ENCODE results near the gene MLF2.
"Not testable (repeated sequence)": the region's sequence is repeated elsewhere in the genome, so short reads cannot be mapped to it uniquely, and the experiment has no call there.

Gene MLF2

DNA sequence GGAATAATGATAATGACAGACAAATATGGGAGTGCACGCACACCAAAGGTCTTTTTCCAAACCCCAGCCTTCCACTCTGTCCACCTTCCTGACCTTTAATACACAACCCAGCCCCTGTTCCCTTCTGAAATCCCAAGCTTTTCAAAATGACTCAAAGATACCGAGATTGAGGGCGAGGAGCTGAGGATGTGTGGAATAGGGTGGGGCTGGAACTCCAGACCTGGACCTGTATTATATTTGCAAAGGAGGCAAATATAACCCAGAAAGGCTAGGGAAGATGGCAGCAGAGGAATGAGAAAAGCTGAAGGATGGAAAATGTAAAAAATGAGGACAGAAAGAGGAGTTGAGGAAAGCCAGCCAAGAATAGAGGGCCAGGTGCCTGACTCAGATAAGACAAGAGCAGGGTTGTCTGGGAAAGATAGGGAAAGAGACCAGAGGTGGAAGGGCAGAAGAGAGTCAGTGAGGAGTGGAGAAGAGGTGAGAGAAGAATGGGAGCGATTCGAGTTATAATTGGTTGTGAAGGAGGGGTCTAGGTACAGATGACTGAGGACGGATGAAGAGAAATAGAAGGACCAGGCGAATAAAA lies 12.2 kb upstream of the MLF2 start:
- DNase-seq (ENCODE audit: low read depth in 2 of 2), result no peak

- peak; percentile 99 to 100 for DNase-seq (ENCODE audit: low read depth in 2 of 2)
Measured at GRCh38 chr12:6764011-6764828, 11.3 kb upstream of the MLF2 start.

DNA sequence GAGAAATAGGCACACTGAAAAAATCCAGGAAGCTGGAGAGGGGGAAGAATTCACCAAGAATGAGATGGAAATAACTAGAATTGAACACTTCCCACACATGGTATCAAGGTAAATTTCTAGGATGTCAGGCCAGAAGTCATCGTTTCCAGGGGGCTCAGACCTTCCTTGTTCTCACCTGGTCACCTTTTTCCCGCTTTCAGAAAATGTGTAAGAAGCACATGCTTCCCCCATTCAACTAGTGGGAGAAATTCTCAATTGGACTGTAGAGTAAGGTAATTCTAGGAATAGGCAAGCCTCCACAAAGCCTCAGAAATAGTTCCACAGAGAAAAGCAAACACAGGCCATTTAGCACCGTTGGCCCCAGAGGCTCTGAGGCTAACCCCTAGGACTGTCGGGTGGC lies 10.4 kb upstream of the MLF2 start:
- DNase-seq (ENCODE audit: low read depth in 2 of 2), result no peak

GRCh38 chr12:6759741-6760140 lies 6.8 kb upstream of the MLF2 start:
- DNase-seq (ENCODE audit: low read depth in 2 of 2), result no peak

DNA sequence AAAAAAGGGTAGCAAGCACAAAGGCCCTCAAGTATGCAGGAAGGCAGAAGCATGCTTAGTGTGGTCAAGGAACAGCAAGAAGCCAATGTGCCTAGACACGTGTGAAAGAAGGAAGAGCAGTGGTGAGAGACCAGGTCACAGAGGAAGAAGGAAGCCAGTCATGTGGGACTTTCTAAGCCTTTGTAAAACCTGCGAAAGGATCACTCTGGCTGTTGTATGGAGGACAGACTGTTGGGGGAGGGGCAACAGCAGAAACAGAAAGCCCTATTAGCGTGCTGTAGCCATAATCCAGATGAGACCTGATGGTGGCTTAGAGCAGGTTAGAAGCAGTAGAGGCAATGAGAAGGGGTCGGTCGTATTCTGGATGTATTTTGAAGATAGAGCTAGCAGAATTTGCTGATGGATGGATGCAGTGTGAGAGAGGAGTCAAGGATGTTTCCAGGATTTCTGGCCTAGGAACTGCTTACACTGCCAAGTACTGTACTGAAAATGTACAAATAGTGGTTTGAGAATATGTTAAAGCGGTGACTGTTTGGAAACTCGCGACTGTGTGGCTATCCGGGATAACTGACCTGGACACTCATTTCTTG lies 5.7 kb upstream of the MLF2 start:
- DNase-seq (ENCODE audit: low read depth in 2 of 2), result no peak

- no peak for DNase-seq (ENCODE audit: low read depth in 2 of 2)
Measured at GRCh38 chr12:6757028-6757690, 4.2 kb upstream of the MLF2 start.

GRCh38 chr12:6754411-6754810 lies 1.5 kb upstream of the MLF2 start:
- no peak for DNase-seq (ENCODE audit: low read depth in 2 of 2)

GRCh38 chr12:6753772-6754356 lies 923 bp upstream of the MLF2 start:
- DNase-seq (ENCODE audit: low read depth in 2 of 2), result no peak

GRCh38 chr12:6752167-6752920 lies 597 bp downstream of the MLF2 start:
- no peak for DNase-seq (ENCODE audit: low read depth in 2 of 2)

DNA sequence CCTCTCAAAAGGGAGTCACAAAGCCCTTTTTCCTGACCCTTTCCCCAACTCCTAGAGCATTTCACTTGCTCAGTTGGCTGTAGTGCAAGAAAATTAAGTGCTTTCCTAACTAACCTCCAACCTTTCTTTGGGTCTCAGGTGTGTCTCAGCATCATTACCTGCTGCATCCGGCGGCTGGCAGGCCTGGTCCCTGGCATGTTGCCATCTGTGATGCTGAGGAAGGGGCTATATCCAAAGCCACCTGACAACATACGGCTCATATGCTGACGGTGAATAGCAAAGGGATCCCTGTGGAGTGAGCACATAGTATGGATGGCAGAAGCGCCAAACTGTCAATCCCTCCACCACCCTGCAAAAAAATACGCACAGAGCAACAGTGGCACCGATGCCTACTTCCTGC lies 1.2 kb downstream of the MLF2 start:
- DNase-seq (ENCODE audit: low read depth in 2 of 2), result no peak

- no peak for DNase-seq (ENCODE audit: low read depth in 2 of 2)
Measured at GRCh38 chr12:6750506-6750905, 2.4 kb downstream of the MLF2 start.

- DNase-seq (ENCODE audit: low read depth in 2 of 2), result no peak
Measured at GRCh38 chr12:6748761-6749160, 4.2 kb downstream of the MLF2 start.

DNA sequence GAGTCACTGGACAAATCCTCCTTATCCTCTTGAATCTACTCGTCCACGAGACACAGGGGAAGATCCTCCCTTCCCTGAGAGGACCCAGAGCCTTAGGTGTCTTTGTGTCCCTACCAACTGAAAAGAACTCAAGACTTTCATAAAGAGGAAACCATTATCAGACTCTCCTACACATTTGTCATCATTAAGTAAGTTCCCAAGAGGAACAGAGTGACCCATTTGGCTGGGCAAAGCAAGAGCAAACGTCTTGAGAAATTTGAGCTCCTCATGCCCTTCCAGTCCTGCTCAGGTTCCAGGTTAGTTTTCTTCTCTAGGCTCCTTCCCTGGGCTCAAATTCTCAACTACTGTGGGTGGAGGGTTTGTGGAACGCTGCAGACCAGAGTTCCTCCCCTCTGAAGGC lies 5.7 kb downstream of the MLF2 start:
- no peak for DNase-seq (ENCODE audit: low read depth in 2 of 2)

DNA sequence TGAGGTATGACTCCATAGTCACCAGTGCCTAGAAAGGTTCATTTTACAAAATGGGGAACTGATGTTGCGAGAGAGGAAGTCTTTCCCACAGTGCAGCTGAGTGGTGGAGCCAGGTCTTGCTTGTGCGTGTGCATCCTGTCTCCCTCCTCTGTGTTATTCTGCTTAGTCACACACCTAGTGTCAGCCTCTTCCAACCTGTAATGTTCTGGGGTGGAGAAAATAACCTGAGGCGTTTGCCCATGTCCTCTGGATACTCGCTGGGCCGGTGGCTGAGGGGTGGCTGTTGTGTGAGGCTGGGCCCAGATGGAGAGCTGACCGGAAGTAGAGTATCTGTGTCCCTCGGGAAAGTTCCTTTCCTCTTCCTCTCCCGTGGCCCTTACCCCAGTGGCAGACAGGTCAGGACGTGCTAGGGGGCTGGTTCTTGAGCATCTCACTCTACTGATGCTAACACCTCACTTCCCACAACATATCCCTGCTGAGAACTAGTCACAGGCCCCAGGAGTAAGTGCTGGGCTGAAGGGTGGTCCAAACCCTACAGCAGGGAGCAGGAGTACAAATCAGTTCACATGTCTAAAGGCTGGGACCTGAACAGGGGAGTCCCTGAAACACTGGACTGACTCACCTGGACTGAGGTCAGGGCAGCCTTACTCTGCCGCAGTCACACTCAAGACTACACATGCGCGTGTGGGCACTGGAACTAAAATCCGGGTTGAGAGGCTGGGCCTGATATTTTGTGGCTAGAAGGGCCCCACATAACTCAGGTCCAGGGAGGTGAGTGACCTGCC lies 7.0 kb downstream of the MLF2 start:
- no peak for DNase-seq (ENCODE audit: low read depth in 2 of 2)

- DNase-seq (ENCODE audit: low read depth in 2 of 2), result not testable (repeated sequence)
Measured at GRCh38 chr12:6743300-6743699, 9.6 kb downstream of the MLF2 start.

DNA sequence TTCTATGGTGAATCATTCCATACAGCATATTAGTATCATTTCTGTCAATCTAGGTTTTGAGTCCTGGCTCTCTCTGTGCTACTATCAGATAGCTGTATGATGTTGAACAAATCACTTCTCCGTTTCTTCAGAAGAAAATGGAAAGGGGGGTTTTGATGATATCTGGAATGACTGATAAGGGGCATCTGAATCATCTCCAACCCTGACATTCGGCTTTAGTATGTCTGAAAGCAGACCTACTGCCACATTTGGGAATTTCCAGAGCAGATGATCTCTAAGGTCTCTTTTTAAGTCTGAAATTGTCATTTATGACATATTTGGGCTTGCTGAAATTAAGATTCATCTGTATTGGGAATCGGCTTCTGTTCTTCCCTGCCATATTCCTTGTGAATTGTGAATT lies 10.1 kb downstream of the MLF2 start:
- no peak for DNase-seq (ENCODE audit: low read depth in 2 of 2)

GRCh38 chr12:6742080-6742479 lies 10.9 kb downstream of the MLF2 start:
- not testable (repeated sequence) for DNase-seq (ENCODE audit: low read depth in 2 of 2)

- no peak for DNase-seq (ENCODE audit: low read depth in 2 of 2)
Measured at GRCh38 chr12:6736754-6737153, 16.2 kb downstream of the MLF2 start.

- peak; percentile 34 to 42 for DNase-seq (ENCODE audit: low read depth in 2 of 2)
Measured at GRCh38 chr12:6735448-6736191, 17.3 kb downstream of the MLF2 start.
